Activated CD4-positive, alpha-beta T cell treated with anti-CD3 and anti-CD28 coated beads for 4 hours (primary cell): ENCODE measurements around the gene RIPOR2.
"Not testable (repeated sequence)": the region's sequence is repeated elsewhere in the genome, so short reads cannot be mapped to it uniquely, and the experiment has no call there.

Experiments
- DNase-seq, 2 donors: peaks; one replicate each; pipeline ENCODE4 v3.0.0-alpha.2; 2020

Gene RIPOR2

DNA sequence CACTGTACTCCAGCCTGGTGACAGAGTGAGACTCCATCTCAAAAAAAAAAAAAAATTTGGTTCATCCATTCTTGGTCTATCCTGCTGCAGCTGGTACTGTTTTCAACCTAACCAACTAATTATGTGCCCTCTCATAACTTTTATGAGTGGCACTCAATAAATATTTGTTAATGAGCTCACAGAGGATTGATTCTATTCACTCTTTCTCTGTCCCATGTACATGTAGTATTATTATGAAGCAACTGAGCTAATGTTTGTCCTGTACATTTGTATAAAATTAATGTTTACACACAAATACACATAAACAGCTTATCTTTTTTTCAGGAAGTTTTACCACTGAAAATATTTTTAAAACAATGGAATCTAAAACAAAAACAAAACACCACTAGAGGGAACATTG, 10.1 kb downstream of the RIPOR2 start:
- DNase-seq = no peak

GRCh38 chr6:24924580-24925356, 11.0 kb downstream of the RIPOR2 start:
- DNase-seq = no peak

GRCh38 chr6:24923885-24924401, 11.8 kb downstream of the RIPOR2 start:
- DNase-seq = no peak

- DNase-seq = no peak
These were observed 12.9 kb downstream of the RIPOR2 start for GRCh38 chr6:24922814-24923213.

- no peak for DNase-seq
These were observed 13.6 kb downstream of the RIPOR2 start for GRCh38 chr6:24922170-24922569.

- DNase-seq = no peak
These were observed 15.6 kb downstream of the RIPOR2 start for GRCh38 chr6:24920136-24920535.

DNA sequence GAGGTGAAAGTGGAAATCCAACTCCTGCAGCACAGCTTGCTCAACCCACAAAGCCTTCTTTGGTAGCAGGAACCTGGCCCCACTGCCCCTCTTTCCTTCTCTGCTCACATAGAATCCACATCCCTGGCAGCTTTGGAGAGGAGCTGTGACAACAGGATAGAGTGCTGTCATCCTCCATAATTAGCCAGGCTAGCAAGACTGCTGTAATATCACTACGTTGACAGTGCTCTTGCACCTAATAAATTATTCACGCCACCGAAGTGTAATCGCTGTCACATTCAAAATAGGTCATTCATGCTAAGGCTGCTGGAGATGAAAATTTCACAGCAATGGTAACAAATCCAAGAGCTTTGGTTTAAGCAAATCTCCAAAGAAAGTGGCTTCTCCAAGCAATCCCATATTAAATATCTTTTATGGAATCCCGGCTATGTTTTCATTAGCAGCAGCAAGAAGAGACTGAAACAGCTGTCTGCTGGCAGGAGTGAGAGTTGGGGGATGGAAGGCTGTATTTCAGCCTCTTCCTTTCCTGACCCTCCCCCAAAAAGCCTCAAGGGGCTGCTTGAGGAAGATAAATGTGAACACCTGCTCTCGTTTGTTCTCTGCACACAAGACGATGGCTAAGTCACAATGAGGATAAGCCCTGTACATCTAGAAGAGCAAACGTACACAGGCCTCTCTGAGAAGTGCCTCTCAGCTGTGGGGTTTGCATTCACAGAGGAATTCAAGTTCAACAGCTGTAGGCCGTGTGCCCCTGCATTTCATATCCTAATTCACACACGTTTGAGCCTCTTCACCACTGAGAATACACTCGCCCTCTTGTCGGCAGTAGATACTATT, 16.5 kb downstream of the RIPOR2 start:
- DNase-seq = no peak

GRCh38 chr6:24918641-24919055, 17.1 kb downstream of the RIPOR2 start:
- DNase-seq = no peak

DNA sequence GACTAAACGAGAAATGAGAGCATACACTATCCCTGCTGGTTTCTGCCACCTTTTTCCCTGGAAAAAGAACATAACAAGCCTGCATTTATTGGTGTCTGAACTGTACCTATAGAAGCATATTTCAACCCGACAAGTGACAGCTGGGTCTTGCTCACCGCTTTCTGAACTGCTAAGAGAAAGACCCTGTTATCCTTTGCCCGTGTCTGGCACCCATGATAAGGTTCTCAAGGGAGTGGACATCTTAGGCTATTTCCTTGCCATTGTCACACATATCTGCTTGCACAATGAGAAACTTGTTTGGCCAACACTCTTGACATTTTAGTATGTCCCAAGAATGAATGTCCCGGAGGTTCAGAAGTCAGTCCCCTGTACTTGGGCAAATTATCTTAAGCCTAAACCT, 19.3 kb downstream of the RIPOR2 start:
- DNase-seq = no peak

DNA sequence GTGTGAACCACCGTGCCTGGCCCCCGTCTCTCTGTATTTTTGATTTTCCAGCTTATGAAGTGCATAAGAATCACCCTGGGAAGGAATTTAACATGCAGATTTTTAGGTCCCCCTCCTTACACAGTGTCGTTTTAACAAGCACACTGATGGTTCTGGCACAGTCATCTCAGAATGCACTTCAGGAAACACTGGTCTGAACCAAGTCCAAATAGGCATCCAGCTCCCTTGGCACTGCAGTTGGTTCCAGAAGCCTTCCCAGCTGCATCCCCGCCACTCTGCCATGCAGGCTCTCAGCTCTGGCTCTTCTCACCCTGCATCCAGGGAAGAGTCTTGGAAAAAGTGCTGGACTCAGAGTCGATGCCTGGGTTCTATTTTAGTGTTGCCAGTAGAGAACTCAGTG, 20.1 kb downstream of the RIPOR2 start:
- DNase-seq = no peak

DNA sequence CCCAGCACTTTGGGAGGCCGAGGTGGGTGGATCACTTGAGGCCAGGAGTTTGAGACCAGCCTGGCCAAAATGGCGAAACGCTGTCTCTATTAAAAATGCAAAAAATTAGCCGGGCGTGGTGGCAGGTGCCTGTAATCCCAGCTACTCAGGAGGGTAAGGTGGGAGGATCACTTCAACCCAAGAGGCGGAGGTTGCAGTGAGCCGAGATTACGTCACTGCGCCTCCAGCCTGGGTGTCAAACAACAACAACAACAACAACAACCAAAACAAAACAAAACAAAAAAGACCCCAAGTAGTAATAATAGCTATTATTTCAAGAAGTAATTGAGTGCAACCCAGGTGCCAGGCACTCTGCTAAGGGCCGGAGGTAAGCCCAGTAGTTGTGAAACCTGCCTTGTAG, 21.7 kb downstream of the RIPOR2 start:
- DNase-seq = not testable (repeated sequence)

DNA sequence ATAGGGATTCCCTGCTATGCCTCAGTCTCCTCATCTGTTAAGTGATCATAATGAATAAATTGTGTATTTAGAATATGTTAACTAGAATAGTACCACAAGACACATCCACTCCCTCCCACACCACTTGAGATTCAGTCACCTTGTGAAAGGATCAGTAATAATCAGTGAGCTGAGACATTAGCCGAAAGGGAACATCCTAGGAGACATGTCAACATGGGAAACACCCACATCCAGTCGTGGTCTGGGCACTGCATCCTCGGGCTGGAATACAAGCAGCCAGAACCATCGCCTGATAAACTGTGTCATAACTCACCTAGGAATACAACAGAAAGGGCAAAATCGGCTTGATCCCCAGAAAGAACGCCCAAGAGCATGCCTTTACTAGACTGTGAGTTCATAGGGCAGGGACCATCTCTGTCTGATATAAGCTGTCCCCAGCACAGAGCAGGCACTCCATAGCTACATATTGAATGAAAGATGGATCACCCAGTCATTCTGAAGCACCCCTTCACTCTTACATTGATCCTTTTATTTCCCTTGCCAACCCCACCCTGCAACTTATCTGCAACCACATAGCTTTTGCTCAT, 23.9 kb downstream of the RIPOR2 start:
- no peak for DNase-seq

DNA sequence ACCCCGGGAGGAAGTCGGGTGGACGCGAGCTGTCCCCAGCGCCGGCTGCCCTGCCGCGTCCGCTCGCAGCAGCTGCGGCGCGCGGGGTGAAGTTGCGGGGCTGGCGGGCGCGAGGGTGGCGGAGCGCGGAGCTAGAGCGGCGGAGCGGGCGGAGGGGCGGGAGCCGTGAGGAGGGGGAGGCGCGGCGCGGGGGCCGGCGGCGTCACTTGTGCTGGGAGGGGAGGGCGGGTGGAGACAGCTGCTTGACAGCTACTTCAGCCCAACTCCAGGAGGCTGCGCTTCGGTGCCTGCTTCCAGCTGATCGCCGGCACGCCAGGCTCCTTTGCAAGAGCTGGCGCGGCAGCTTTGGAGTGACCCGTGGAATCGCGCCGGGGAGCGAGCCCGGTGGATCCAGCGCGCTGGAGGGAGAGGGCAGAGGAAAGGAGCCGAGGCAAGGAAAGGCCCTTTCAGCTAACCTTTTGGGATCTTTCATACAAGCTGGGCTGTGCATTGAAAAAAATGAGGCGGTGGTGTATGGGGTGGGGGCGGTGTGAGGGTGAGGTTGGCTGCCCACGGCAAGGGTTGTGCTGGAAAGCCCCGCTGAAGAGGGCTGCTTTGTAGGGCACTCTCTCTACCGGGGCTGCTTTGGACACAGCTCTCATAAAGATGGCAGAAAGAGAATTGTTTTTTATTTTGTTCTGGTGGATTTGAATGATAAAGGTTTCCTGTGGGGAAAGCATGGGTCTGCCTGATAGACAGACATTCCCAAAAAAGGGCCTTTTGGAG, 24.6 kb downstream of the RIPOR2 start:
- peak; percentile 52 for DNase-seq

DNA sequence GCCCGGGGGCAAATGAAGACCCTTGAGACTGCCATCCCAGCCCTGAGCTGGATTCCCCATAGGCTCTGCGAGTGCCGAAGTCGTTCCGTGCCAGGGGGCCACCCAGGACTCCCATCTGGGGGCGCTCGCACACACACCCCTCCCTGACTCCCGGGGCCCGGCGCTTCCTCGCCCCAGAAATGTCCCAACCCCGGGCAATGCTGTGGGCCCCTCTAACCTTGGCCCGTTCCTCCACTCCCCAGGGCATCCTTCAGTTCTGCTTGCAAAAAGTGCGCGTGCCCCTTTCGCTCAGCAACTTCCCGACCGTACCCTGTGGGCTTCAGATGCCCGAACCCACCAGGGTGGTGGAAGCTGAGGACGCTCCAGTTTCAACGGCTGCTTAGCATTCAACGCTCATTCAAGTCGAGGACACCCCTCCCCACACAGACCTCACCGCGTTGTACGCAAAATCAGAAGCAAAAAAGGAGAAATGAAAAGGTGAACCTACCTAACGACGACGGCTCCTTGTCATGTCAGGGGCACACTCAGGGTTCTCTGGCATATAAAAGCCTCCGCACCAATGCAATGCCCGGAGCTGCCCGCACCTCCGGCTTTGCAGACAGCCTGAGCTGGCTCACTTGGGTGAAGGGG, 25.3 kb downstream of the RIPOR2 start:
- peak in 1 of 2 donors; percentile 24 for DNase-seq

DNA sequence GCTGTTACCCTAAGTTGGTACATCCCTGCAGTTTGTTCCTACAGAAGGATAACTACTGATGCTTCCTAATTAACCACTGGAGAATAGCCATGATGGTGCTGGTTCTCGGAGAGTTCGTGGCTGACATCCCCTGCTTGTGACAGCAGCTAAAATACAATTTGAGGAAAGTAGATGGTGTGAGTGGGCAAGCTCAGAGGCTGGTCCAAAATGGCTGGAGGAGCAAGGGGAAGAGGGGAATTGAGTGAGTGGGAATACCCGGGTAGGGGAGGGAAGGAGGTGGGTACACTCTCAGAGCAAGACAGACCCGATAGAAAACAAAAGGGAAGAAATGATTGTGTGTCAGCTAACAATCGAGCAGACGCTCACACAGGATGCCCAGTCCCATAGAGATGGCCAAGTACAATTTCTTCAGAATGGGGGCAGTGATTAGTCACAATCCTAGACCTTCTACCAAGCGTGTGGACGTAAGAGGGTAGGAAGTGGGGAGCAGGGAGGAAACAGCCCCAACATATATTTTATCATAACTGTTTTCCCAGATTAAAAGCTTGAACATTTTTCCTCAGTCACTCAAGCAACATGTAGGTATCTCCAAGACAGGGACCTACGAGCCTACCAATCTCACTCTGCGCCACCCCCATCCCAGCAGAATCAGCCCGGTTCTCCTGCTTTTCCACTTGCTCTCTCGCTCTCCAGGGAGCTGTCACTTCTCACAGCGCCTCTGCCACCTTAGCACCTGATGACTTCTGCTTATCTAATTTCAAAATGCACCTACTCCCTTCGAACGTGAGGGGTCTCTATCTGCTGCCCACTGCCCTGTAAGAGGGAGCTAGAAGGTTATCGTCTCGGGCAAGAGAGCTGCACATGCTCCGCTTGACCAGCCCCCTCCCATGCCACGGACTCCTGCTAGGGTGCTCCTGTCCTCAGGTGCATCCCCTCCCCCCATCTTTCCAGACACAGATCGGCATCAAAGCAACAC, 26.2 kb downstream of the RIPOR2 start:
- no peak for DNase-seq

DNA sequence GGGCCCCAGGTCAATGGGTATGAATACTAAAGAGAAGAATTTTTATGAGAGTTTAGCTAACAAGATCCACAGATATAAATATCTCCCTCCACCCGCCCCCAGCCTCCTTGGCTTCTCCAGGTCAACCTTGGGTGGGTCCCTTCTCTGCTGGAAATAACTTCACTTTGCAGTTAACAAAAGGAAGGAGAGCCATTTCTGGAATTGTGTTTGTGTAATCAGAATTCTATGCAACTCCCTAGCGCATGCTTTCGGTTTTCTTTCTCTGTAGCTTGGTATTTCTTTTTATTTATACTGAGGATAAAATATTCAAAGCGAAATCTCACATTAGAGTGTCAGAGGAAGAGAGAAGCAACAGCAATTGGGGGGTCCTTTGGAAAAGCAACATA, 27.1 kb downstream of the RIPOR2 start:
- DNase-seq = no peak

DNA sequence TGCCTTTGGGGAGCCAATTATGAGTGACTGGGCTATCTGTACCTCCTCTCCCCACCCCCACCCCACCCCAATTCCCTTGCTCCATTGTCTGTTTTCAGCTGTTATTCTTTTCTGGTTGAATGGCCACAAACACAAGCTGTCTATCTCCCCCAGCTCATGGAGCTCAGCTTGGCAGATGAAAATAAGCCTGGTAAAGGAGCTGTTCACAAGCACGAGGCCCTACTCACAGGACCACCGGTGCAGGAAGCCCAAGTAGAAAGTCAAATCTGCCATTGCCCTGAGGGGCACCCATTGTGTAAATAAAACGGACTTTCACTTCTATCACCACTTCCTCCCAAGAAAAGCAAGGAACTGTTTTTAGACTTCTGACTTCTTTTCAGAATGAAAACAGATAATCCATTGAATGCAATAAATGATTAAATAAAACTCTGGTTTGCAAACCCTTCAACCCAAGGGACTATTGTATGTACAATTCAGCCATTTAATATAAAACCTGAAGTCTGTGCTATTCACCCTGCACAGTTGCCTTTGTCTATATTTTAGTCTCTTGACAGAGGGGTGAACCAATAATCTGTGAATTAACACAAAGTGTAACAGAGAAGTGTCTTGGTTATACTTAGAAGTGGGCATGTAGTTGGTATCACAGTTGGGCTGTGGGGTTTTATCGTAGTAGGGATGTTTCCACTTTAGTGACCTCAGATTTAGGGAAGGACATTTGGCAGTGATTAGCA, 27.7 kb downstream of the RIPOR2 start:
- no peak for DNase-seq

- no peak for DNase-seq
These were observed 29.4 kb downstream of the RIPOR2 start for GRCh38 chr6:24906314-24906713.

DNA sequence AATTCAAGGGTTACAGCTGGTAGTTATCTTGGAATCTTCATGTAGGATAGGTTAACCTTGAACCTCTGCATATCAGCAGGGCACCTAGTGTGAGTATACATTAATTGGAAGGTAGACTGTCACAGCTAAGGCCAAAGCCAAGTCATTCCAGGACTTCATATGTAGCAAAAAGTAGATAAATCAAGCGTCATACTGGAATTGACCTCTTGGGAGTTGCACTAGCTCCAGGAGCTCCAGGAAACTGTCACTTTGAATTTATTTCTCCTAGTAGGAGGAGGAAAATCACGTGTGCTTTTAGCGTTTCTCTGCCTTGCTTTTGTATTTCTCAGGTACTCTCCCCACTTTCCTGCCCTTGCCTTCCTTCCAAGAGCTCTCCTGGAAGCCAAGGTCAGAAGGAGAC, 30.3 kb downstream of the RIPOR2 start:
- DNase-seq = no peak

GRCh38 chr6:24903681-24904080, 32.1 kb downstream of the RIPOR2 start:
- DNase-seq = no peak
